B cell (primary cell): ENCODE data around the gene LPIN2. TPM values are rescaled to one million over a fixed set of nuclear protein-coding genes. Genes with fewer than 3 reads are reported as not detected.

Experiments used
- ATAC-seq: fragments of 200-7000 bp; cut with Tn5 transposase; one replicate; pipeline ENCODE4 v1.10.0; 2021; ENCODE audit warnings: low read depth, mild to moderate bottlenecking, moderate number of reproducible peaks, moderate library complexity
- CTCF ChIA-PET: fragments of 350-600 bp; sonication (Branson Sonifier 250); formaldehyde crosslinking; loops from one replicate; lab custom pipeline; 2021; ENCODE audit warnings: antibody characterized with exemption, inconsistent platforms; lab: Charles Lee
- POLR2A ChIA-PET: fragments of 350-600 bp; sonication (Branson Sonifier 250); formaldehyde crosslinking; loops from one replicate; lab custom pipeline; 2021; ENCODE audit warnings: antibody characterized with exemption; lab: Charles Lee
- DNase-seq: peaks from one replicate; pipeline ENCODE4 v3.0.0; 2013
- H2AFZ ChIP-seq: 2 replicates; pipeline ENCODE4 v1.6.1; 2012; ENCODE audit warnings: mild to moderate bottlenecking, low read depth, low read length; ENCODE audit not compliant: insufficient read depth, poor library complexity, severe bottlenecking
- H3K27ac ChIP-seq, 2 donors: 1 replicate in 1 of 2; 2 replicates in 1 of 2; pipeline ENCODE4 v1.5.1; 2012 to 2013; ENCODE audit warnings: low read length in 2 of 2, mild to moderate bottlenecking in 2 of 2, moderate library complexity in 1 of 2
- H3K27me3 ChIP-seq, 4 experiments: fragments of 200-600 bp in 1 of 4; sonication (generic) in 1 of 4; replicated peaks in 1 of 4; 1 replicate in 2 of 4; 2 replicates in 2 of 4; pipeline versions ENCODE4 v1.6.1 to v1.7.0; 2013 to 2016; ENCODE audit warnings: low read length in 3 of 4, mild to moderate bottlenecking in 2 of 4, mixed read lengths in 1 of 4, moderate library complexity in 1 of 4; ENCODE audit not compliant: insufficient read depth in 4 of 4, control insufficient read depth in 3 of 4; ENCODE audit errors: control extremely low read depth in 1 of 4
- H3K36me3 ChIP-seq, 2 experiments: replicated peaks in 1 of 2; 1 replicate in 1 of 2; 2 replicates in 1 of 2; pipeline versions ENCODE4 v1.6.1 to v1.7.1; 2013; ENCODE audit warnings: low read length in 1 of 2; ENCODE audit not compliant: insufficient read depth in 2 of 2, control insufficient read depth in 1 of 2; ENCODE audit errors: control extremely low read depth in 1 of 2, extremely low read depth in 1 of 2
- H3K4me1 ChIP-seq, 2 donors: fragments of 200-600 bp in 1 of 2; sonication (generic) in 1 of 2; 1 replicate in 1 of 2; 2 replicates in 1 of 2; pipeline versions ENCODE4 v1.5.1 to v1.6.1; 2013 to 2017; ENCODE audit warnings: low read length in 2 of 2; ENCODE audit not compliant: control insufficient read depth in 2 of 2, insufficient read depth in 2 of 2
- H3K4me2 ChIP-seq: replicated peaks from 2 replicates; pipeline ENCODE3; 2012; ENCODE audit warnings: mild to moderate bottlenecking, low read depth, low read length; ENCODE audit not compliant: poor library complexity, severe bottlenecking
- H3K4me3 ChIP-seq, 5 experiments: fragments of 200-600 bp in 1 of 5; sonication (generic) in 1 of 5; 1 replicate in 3 of 5; 2 replicates in 2 of 5; pipeline versions ENCODE4 v1.5.1 to v1.7.0; 2011 to 2016; ENCODE audit warnings: low read length in 4 of 5, mild to moderate bottlenecking in 4 of 5, low read depth in 2 of 5, control low read depth in 1 of 5, moderate library complexity in 1 of 5; ENCODE audit not compliant: insufficient read depth in 1 of 5; ENCODE audit errors: control extremely low read depth in 1 of 5, extremely low read depth in 1 of 5
- H3K79me2 ChIP-seq: fragments of 200-600 bp; sonication (generic); one replicate; pipeline ENCODE4 v1.6.0; 2016; ENCODE audit warnings: low read length; ENCODE audit not compliant: control insufficient read depth, insufficient read depth
- H3K9ac ChIP-seq: fragments of 200-600 bp; sonication (generic); 2 replicates; pipeline ENCODE4 v1.6.1; 2017; ENCODE audit warnings: mild to moderate bottlenecking, low read length, moderate library complexity
- H3K9me3 ChIP-seq, 3 donors: one replicate each; pipeline versions ENCODE4 v1.6.1 to v1.7.1; 2013; ENCODE audit warnings: low read length in 2 of 3; ENCODE audit not compliant: control insufficient read depth in 2 of 3, insufficient read depth in 1 of 3; ENCODE audit errors: control extremely low read depth in 1 of 3
- H4K20me1 ChIP-seq: 2 replicates; pipeline ENCODE4 v1.6.0; 2012; ENCODE audit warnings: mild to moderate bottlenecking, low read length; ENCODE audit not compliant: insufficient read depth, control insufficient read depth, poor library complexity, severe bottlenecking
- H3K27ac Mint-ChIP-seq: one replicate; pipeline ENCODE4 v1.8.0; 2021; ENCODE audit warnings: mixed read lengths
- H3K27me3 Mint-ChIP-seq: one replicate; pipeline ENCODE4 v1.8.0; 2021; ENCODE audit warnings: mixed read lengths
- H3K4me1 Mint-ChIP-seq: one replicate; pipeline ENCODE4 v1.8.0; 2021; ENCODE audit warnings: mixed read lengths
- H3K4me3 Mint-ChIP-seq: one replicate; pipeline ENCODE4 v1.8.0; 2021; ENCODE audit warnings: mixed read lengths
- H3K9me3 Mint-ChIP-seq: one replicate; pipeline ENCODE4 v1.8.0; 2022; ENCODE audit warnings: mixed read lengths; ENCODE audit not compliant: insufficient read depth
- EZH2 ChIP-seq: IDR thresholded peaks from 2 replicates; pipeline ENCODE4 v1.6.1; 2012; ENCODE audit warnings: borderline replicate concordance, low read depth, mild to moderate bottlenecking, moderate library complexity, low read length; ENCODE audit not compliant: insufficient read depth, poor library complexity, severe bottlenecking
- WGBS: methylation state at CpG from one replicate; pipeline ENCODE4 v1.1.5; 2013; ENCODE audit warnings: missing lambda C conversion rate; ENCODE audit not compliant: insufficient coverage; 5-methylcytosine and 5-hydroxymethylcytosine counted together
- intact Hi-C: fragments of 100-400 bp; cut with micrococcal nuclease; formaldehyde crosslinking; loops from one replicate; pipeline ENCODE4 v1.10.0; 2022
- polyA plus RNA-seq: library from polyadenylated mRNA; depleted of rRNA; stranded (reverse); fragments of >200 nt; gene quantifications from 2 replicates; pipeline ENCODE4 v1.2.3, GENCODE V29; 2012
- total RNA-seq, 2 donors: library from RNA; stranded (reverse); fragments of 120-200 nt in 1 of 2; gene quantifications; 1 replicate in 1 of 2; 2 replicates in 1 of 2; pipeline versions ENCODE4 v1.2.3 to v1.2.4, GENCODE V29; 2013 to 2022
- TF ChIP-seq, protein P1 (sequence below): fragments of 200-600 bp; IDR thresholded peaks from one replicate; pipeline ENCODE4 v1.8.0; 2022; ENCODE audit warnings: antibody characterized with exemption, mild to moderate bottlenecking

LPIN2 gene
- total and polyA plus RNA-seq, 2 donors (not counting 1 experiment from before 2014, with no cell fraction given), result 8.0 to 31.0 TPM

DNA sequence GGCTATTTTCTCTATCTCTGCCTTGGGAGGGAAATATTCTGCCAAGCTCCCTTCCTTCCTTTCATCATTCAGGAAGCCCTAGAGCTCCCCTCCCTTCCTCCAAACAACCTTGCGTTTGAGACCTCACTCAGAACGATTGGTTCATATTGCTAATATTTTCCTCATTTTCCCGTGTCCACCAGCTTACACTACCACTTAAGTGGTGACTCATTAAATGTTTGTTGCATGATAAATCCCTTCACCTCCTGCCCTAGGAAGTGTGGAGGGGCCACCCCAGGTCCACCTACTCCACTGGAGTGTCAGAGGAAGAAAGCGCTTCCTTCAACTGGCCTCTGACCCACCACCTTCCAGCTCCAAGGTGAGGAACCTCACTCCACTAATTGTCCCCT, 2.3 kb upstream of the LPIN2 start:
- ATAC-seq, result no peak
- no peak for TF ChIP-seq EZH2
- TF ChIP-seq, protein P1, sequence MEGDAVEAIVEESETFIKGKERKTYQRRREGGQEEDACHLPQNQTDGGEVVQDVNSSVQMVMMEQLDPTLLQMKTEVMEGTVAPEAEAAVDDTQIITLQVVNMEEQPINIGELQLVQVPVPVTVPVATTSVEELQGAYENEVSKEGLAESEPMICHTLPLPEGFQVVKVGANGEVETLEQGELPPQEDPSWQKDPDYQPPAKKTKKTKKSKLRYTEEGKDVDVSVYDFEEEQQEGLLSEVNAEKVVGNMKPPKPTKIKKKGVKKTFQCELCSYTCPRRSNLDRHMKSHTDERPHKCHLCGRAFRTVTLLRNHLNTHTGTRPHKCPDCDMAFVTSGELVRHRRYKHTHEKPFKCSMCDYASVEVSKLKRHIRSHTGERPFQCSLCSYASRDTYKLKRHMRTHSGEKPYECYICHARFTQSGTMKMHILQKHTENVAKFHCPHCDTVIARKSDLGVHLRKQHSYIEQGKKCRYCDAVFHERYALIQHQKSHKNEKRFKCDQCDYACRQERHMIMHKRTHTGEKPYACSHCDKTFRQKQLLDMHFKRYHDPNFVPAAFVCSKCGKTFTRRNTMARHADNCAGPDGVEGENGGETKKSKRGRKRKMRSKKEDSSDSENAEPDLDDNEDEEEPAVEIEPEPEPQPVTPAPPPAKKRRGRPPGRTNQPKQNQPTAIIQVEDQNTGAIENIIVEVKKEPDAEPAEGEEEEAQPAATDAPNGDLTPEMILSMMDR, result no peak
- peaks cover 0 to 2% (median 0%) of the 10 kb centered on the region in 3 donors for H3K9me3 ChIP-seq
- peak overlapping the region; percentile 79 for H3K4me2 ChIP-seq
- intact Hi-C loops, result loop anchor here (1.0 to 5.0 kb wide), 2 partner anchors 48 to 437 kb away; partner anchors contain the start of gene TGIF1
- peak overlapping the region; percentile 48 for H3K9ac ChIP-seq
- peaks cover 54% of the 10 kb centered on the region for H3K4me1 Mint-ChIP-seq
- peak overlapping the region; percentile 59 for H2AFZ ChIP-seq
- WGBS, result 80% methylated on average over 2 of the region's 4 CpGs
- no peaks in the 10 kb centered on the region for H3K27me3 ChIP-seq
- no peaks in the 10 kb centered on the region for H4K20me1 ChIP-seq
- no peaks in the 10 kb centered on the region for H3K27me3 Mint-ChIP-seq
- H3K27ac ChIP-seq, result peak overlapping the region; percentile 64 to 82
- peak overlapping the region; percentile 96 for H3K27ac Mint-ChIP-seq
- H3K9me3 Mint-ChIP-seq, result no peaks in the 10 kb centered on the region
- H3K36me3 ChIP-seq, result no peaks in the 10 kb centered on the region
- peaks cover 51 to 54% of the 10 kb centered on the region in 2 donors for H3K4me1 ChIP-seq
- peaks cover 21% of the 10 kb centered on the region for H3K79me2 ChIP-seq
- POLR2A ChIA-PET, result interaction anchor here (0.6 kb wide), 1 partner anchor 16 kb away, joined by 4 read pairs; no protein-coding TSS in a partner anchor
- H3K4me3 Mint-ChIP-seq, result peak overlapping the region; percentile 77
- no peak for DNase-seq
- no peak overlapping the region for H3K4me3 ChIP-seq
- CTCF ChIA-PET, result interaction anchor here (0.8 to 3.7 kb wide), 7 partner anchors 20 to 231 kb away, joined by 3 to 17 read pairs (median 4); no protein-coding TSS in a partner anchor

DNA sequence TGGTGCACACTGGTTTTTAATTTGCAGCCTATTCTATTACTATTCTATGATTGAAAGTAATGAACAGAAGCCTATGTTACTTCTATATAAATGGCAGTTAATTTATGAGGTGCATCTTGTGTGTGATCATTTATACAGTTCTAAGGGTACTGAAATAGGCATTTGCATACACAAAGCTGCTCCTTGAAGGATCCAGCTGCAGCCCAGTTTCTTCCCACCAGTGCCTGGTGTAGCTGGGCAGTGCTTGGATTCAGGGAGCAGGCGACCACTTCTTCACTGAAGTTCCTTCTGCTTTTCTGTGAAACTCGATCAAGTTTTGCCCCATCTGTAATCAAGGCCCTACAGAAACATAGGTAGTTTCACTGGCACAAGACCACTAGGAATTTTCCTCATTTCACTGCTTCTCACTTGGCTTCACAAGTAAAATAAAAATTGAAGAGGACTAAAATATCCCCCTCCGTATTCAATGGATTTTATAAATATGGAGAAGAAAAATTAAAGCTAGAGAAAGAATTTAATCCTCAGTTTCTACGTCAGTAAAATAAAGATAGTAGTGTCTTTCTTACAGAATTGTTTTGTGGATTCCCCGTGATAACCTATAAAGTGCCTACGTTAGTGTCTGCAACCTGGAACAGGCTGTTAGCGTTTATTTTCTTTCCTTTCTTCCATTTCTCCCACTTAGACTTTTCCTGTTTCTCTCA, 1.7 kb upstream of the LPIN2 start:
- Histone ChIP-seq H3K27ac (peak overlapping the region; percentile 64 to 82), H3K9me3 (peaks cover 0 to 2% (median 0%) of the 10 kb centered on the region in 3 donors), H3K27me3 (no peaks in the 10 kb centered on the region), H3K36me3 (no peaks in the 10 kb centered on the region), H2AFZ (peak overlapping the region; percentile 59), H3K4me2 (peak overlapping the region; percentile 79), H3K9ac (no peak overlapping the region), H3K4me1 (peaks cover 51 to 54% of the 10 kb centered on the region in 2 donors), H3K4me3 (no peak overlapping the region), H4K20me1 (no peaks in the 10 kb centered on the region), H3K79me2 (peaks cover 27% of the 10 kb centered on the region)
- no peaks in the 10 kb centered on the region for H3K27me3 Mint-ChIP-seq
- peak overlapping the region; percentile 96 for H3K27ac Mint-ChIP-seq
- DNase-seq (peak; percentile 33), ATAC-seq (no peak)
- no peaks in the 10 kb centered on the region for H3K9me3 Mint-ChIP-seq
- H3K4me3 Mint-ChIP-seq, result peak overlapping the region; percentile 77
- POLR2A ChIA-PET, result interaction anchor here (0.6 to 1.0 kb wide), 2 partner anchors 10 to 15 kb away, joined by 4 to 6 read pairs; no protein-coding TSS in a partner anchor
- TF ChIP-seq, protein P1, result no peak
- no peak for TF ChIP-seq EZH2
- WGBS, result 14% methylated on average over 1 of the region's 7 CpGs
- intact Hi-C loops, result loop anchor here (1.0 to 5.0 kb wide), 4 partner anchors 49 to 438 kb away; partner anchors contain the start of genes MYL12B, SMCHD1 and TGIF1
- H3K4me1 Mint-ChIP-seq, result peaks cover 55% of the 10 kb centered on the region
- CTCF ChIA-PET, result interaction anchor here (0.6 to 3.7 kb wide), 10 partner anchors 20 to 587 kb away, joined by 3 to 17 read pairs (median 3); no protein-coding TSS in a partner anchor
